ENCODE results near the gene XYLT1. TPM values are rescaled to one million over a fixed set of nuclear protein-coding genes. Genes with fewer than 3 reads are reported as not detected.

XYLT1 gene
- total RNA-seq, 1 experiment from 2014 or later: 0.80 TPM

- DNase-seq (ENCODE audit: low read depth): no peak
These were observed 108.6 kb downstream of the XYLT1 start for GRCh38 chr16:17362183-17362582.

- DNase-seq (ENCODE audit: low read depth): no peak
These were observed 110.1 kb downstream of the XYLT1 start for GRCh38 chr16:17360693-17361122.

- peak; percentile 10 for DNase-seq (ENCODE audit: low read depth)
These were observed 110.9 kb downstream of the XYLT1 start for GRCh38 chr16:17359788-17360390.

GRCh38 chr16:17358846-17359245, 111.9 kb downstream of the XYLT1 start:
- DNase-seq (ENCODE audit: low read depth): no peak

GRCh38 chr16:17358355-17358754, 112.4 kb downstream of the XYLT1 start:
- no peak for DNase-seq (ENCODE audit: low read depth)

GRCh38 chr16:17357307-17358062, 113.3 kb downstream of the XYLT1 start:
- no peak for DNase-seq (ENCODE audit: low read depth)

GRCh38 chr16:17356243-17356933, 114.4 kb downstream of the XYLT1 start:
- DNase-seq (ENCODE audit: low read depth): no peak

- DNase-seq (ENCODE audit: low read depth): no peak
These were observed 116.1 kb downstream of the XYLT1 start for GRCh38 chr16:17354685-17355084.

- no peak for DNase-seq (ENCODE audit: low read depth)
These were observed 116.6 kb downstream of the XYLT1 start for GRCh38 chr16:17354141-17354601.

- no peak for DNase-seq (ENCODE audit: low read depth)
These were observed 117.2 kb downstream of the XYLT1 start for GRCh38 chr16:17353561-17353960.

- no peak for DNase-seq (ENCODE audit: low read depth)
These were observed 119.2 kb downstream of the XYLT1 start for GRCh38 chr16:17351441-17352035.

- DNase-seq (ENCODE audit: low read depth): no peak
These were observed 120.6 kb downstream of the XYLT1 start for GRCh38 chr16:17350207-17350606.

- DNase-seq (ENCODE audit: low read depth): no peak
These were observed 121.9 kb downstream of the XYLT1 start for GRCh38 chr16:17348826-17349225.

GRCh38 chr16:17348042-17348783, 122.5 kb downstream of the XYLT1 start:
- DNase-seq (ENCODE audit: low read depth): no peak

- DNase-seq (ENCODE audit: low read depth): no peak
These were observed 123.1 kb downstream of the XYLT1 start for GRCh38 chr16:17347624-17348023.

GRCh38 chr16:17346621-17347569, 123.9 kb downstream of the XYLT1 start:
- no peak for DNase-seq (ENCODE audit: low read depth)

GRCh38 chr16:17345043-17345442, 125.7 kb downstream of the XYLT1 start:
- DNase-seq (ENCODE audit: low read depth): no peak

GRCh38 chr16:17343728-17344127, 127.0 kb downstream of the XYLT1 start:
- no peak for DNase-seq (ENCODE audit: low read depth)

GRCh38 chr16:17343028-17343427, 127.7 kb downstream of the XYLT1 start:
- DNase-seq (ENCODE audit: low read depth): no peak

GRCh38 chr16:17342031-17342430, 128.7 kb downstream of the XYLT1 start:
- no peak for DNase-seq (ENCODE audit: low read depth)

All from HT1080 (cell line).